ENCODE data around the gene SLC45A1.

SLC45A1 gene

GRCh38 chr1:8334106-8334851 lies 16.4 kb downstream of the SLC45A1 start:
- DNase-seq (ENCODE audit: insufficient read length, low spot score) (no peak), FAIRE-seq (no peak)

GRCh38 chr1:8335246-8335645 lies 17.3 kb downstream of the SLC45A1 start:
- DNase-seq (ENCODE audit: insufficient read length, low spot score) (no peak), FAIRE-seq (no peak)

- DNase-seq (ENCODE audit: insufficient read length, low spot score) (no peak), FAIRE-seq (no peak)
Measured at GRCh38 chr1:8337776-8338525, 20.0 kb downstream of the SLC45A1 start.

GRCh38 chr1:8338526-8339202 lies 20.8 kb downstream of the SLC45A1 start:
- FAIRE-seq, result no peak

GRCh38 chr1:8339203-8339600 lies 21.3 kb downstream of the SLC45A1 start:
- FAIRE-seq (no peak), DNase-seq (ENCODE audit: insufficient read length, low spot score) (no peak)

More at GRCh38 chr1:8338526-8339202, 20.8 kb downstream of the SLC45A1 start:
- DNase-seq (ENCODE audit: insufficient read length, low spot score), result no peak

GRCh38 chr1:8340448-8340847 lies 22.5 kb downstream of the SLC45A1 start:
- DNase-seq (ENCODE audit: insufficient read length, low spot score), result no peak
- no peak for FAIRE-seq

- no peak for DNase-seq (ENCODE audit: insufficient read length, low spot score)
- no peak for FAIRE-seq
Measured at GRCh38 chr1:8342325-8342724, 24.4 kb downstream of the SLC45A1 start.

GRCh38 chr1:8343044-8343443 lies 25.1 kb downstream of the SLC45A1 start:
- no peak for FAIRE-seq
- no peak for DNase-seq (ENCODE audit: insufficient read length, low spot score)

GRCh38 chr1:8343464-8344001 lies 25.6 kb downstream of the SLC45A1 start:
- no peak for DNase-seq (ENCODE audit: insufficient read length, low spot score)
- FAIRE-seq, result no peak

- DNase-seq (ENCODE audit: insufficient read length, low spot score), result no peak
- no peak for FAIRE-seq
Measured at GRCh38 chr1:8344893-8345507, 27.1 kb downstream of the SLC45A1 start.

GRCh38 chr1:8345621-8346415 lies 27.9 kb downstream of the SLC45A1 start:
- FAIRE-seq, result no peak

GRCh38 chr1:8347635-8348034 lies 29.7 kb downstream of the SLC45A1 start:
- DNase-seq (ENCODE audit: insufficient read length, low spot score) (no peak), FAIRE-seq (no peak)

More at GRCh38 chr1:8345621-8346415, 27.9 kb downstream of the SLC45A1 start:
- no peak for DNase-seq (ENCODE audit: insufficient read length, low spot score)

- FAIRE-seq, result no peak
- DNase-seq (ENCODE audit: insufficient read length, low spot score), result no peak
Measured at GRCh38 chr1:8348047-8348776, 30.3 kb downstream of the SLC45A1 start.

GRCh38 chr1:8348777-8349472 lies 31.0 kb downstream of the SLC45A1 start:
- DNase-seq (ENCODE audit: insufficient read length, low spot score) (peak; percentile 92), FAIRE-seq (peak; percentile 73)

GRCh38 chr1:8349473-8349865 lies 31.6 kb downstream of the SLC45A1 start:
- no peak for DNase-seq (ENCODE audit: insufficient read length, low spot score)
- no peak for FAIRE-seq

GRCh38 chr1:8349961-8350360 lies 32.0 kb downstream of the SLC45A1 start:
- no peak for FAIRE-seq

GRCh38 chr1:8350914-8351684 lies 33.2 kb downstream of the SLC45A1 start:
- FAIRE-seq (no peak), DNase-seq (ENCODE audit: insufficient read length, low spot score) (no peak)

More at GRCh38 chr1:8349961-8350360, 32.0 kb downstream of the SLC45A1 start:
- DNase-seq (ENCODE audit: insufficient read length, low spot score), result no peak

Data from GM19239 (cell line).